Hepatocyte (in vitro differentiated cells): ENCODE data around the gene PDGFA. TPM values are rescaled to one million over a fixed set of nuclear protein-coding genes. Genes with fewer than 3 reads are reported as not detected.

Source experiments
- DNase-seq: peaks from one replicate; pipeline ENCODE4 v3.0.0-alpha.2; 2016; ENCODE audit warnings: low spot score
- H2AFZ ChIP-seq: fragments of 200-600 bp; sonication (generic); 2 replicates; pipeline ENCODE4 v1.6.0; 2016; ENCODE audit warnings: antibody characterized with exemption, mild to moderate bottlenecking
- H3K27ac ChIP-seq: fragments of 200-600 bp; sonication (generic); 2 replicates; pipeline ENCODE4 v1.5.1; 2016; ENCODE audit warnings: mild to moderate bottlenecking
- H3K27me3 ChIP-seq: fragments of 200-600 bp; sonication (generic); 2 replicates; pipeline ENCODE4 v1.6.1; 2016
- H3K36me3 ChIP-seq: fragments of 200-600 bp; sonication (generic); replicated peaks from 2 replicates; pipeline ENCODE4 v1.5.1; 2016; ENCODE audit warnings: low read depth; ENCODE audit not compliant: insufficient read depth
- H3K4me1 ChIP-seq: fragments of 200-600 bp; sonication (generic); 2 replicates; pipeline ENCODE4 v1.5.1; 2016; ENCODE audit warnings: mild to moderate bottlenecking, moderate library complexity; ENCODE audit not compliant: insufficient read depth
- H3K4me2 ChIP-seq: fragments of 200-600 bp; sonication (generic); 2 replicates; pipeline ENCODE4 v1.6.0; 2016
- H3K4me3 ChIP-seq: fragments of 200-600 bp; sonication (generic); 2 replicates; pipeline ENCODE4 v1.5.1; 2016; ENCODE audit warnings: mild to moderate bottlenecking
- H3K79me2 ChIP-seq: fragments of 200-600 bp; sonication (generic); 2 replicates; pipeline ENCODE4 v1.6.0; 2017; ENCODE audit warnings: mild to moderate bottlenecking
- H3K9me2 ChIP-seq: fragments of 200-600 bp; sonication (generic); replicated peaks from 2 replicates; pipeline ENCODE4 v1.6.0; 2017; ENCODE audit warnings: mild to moderate bottlenecking; ENCODE audit not compliant: insufficient read depth
- H3K9me3 ChIP-seq: fragments of 200-600 bp; sonication (generic); 2 replicates; pipeline ENCODE4 v1.5.1; 2016; ENCODE audit warnings: low read depth, mild to moderate bottlenecking
- H4K20me1 ChIP-seq: fragments of 200-600 bp; sonication (generic); 2 replicates; pipeline ENCODE4 v1.6.0; 2016; ENCODE audit warnings: mild to moderate bottlenecking; ENCODE audit not compliant: insufficient read depth, poor library complexity, severe bottlenecking
- EZH2 ChIP-seq: fragments of 200-600 bp; sonication (generic); IDR thresholded peaks from 2 replicates; pipeline ENCODE4 v1.6.1; 2016; ENCODE audit warnings: antibody characterized with exemption, mild to moderate bottlenecking, borderline replicate concordance
- EZH2phosphoT487 ChIP-seq: fragments of 200-600 bp; sonication (generic); IDR thresholded peaks from one replicate; pipeline ENCODE4 v1.6.1; 2018; ENCODE audit warnings: antibody characterized with exemption, mild to moderate bottlenecking, low read depth, moderate library complexity; ENCODE audit not compliant: unreplicated experiment, severe bottlenecking
- WGBS: methylation state at CpG from one replicate; pipeline ENCODE4 v1.1.6; 2016; ENCODE audit warnings: low lambda C conversion rate; ENCODE audit errors: missing lambda C conversion rate; 5-methylcytosine and 5-hydroxymethylcytosine counted together
- polyA plus RNA-seq: library from polyadenylated mRNA; unstranded; fragments of >200 nt; fragmentation: Nextera tagmentation; extraction: Ambion mirVana; gene quantifications from 2 replicates; pipeline ENCODE4 v1.2.1, GENCODE V29; 2016
- total RNA-seq: library from RNA; depleted of rRNA; stranded (reverse); fragments of >200 nt; gene quantifications from 2 replicates; pipeline ENCODE4 v1.2.3, GENCODE V29; 2014
- TF ChIP-seq, protein P1 (sequence below): fragments of 200-600 bp; sonication (generic); IDR thresholded peaks from 2 replicates; pipeline ENCODE4 v1.5.1; 2016; ENCODE audit warnings: antibody characterized with exemption, mild to moderate bottlenecking; ENCODE audit not compliant: poor library complexity

The PDGFA gene
- total and polyA plus RNA-seq, 2 experiments from 2014 or later, result 30.7 to 63.1 TPM

DNA sequence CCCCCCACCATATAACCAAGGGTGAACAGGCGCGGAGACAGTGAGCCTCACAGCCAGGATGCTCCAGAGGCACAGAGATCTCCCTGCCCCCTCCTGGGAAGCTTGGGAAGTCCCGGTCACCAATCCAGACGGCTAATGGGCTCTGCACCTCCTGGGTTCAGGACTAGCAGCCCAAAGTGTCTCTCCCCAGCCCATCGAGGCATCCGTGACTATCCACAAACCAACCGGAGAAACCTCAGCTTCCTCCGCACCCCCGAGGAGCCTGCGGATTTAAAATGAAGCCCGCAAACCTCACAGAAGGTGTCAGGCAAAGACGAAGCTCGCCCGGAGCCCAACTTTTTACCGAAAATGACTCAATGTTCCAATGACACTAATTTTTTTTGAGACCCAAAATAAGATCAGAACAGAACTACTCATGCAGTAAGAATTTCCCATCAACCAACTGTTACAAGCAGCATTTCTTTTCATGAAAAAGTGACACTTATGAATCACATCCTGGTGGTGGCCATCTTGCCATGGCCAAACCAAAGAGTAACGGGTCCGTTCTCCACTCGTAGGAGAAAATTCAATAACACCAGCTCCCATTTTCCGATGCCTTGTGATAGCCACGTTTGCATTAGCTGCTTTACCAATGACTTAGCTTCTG, 6.0 kb downstream of the PDGFA start:
- Histone ChIP-seq H2AFZ (no peak overlapping the region), H3K27me3 (no peaks in the 10 kb centered on the region), H3K4me2 (no peak overlapping the region), H3K9me3 (no peaks in the 10 kb centered on the region), H3K36me3 (no peaks in the 10 kb centered on the region), H3K9me2 (no peaks in the 10 kb centered on the region), H3K4me1 (peaks cover 17% of the 10 kb centered on the region), H3K79me2 (peaks cover 58% of the 10 kb centered on the region), H3K27ac (no peak overlapping the region), H3K4me3 (no peak overlapping the region), H4K20me1 (peaks cover 47% of the 10 kb centered on the region)
- WGBS, result 89% methylated on average over 20 of the region's 20 CpGs
- no peak for DNase-seq
- TF ChIP-seq EZH2, result no peak
- TF ChIP-seq, protein P1, sequence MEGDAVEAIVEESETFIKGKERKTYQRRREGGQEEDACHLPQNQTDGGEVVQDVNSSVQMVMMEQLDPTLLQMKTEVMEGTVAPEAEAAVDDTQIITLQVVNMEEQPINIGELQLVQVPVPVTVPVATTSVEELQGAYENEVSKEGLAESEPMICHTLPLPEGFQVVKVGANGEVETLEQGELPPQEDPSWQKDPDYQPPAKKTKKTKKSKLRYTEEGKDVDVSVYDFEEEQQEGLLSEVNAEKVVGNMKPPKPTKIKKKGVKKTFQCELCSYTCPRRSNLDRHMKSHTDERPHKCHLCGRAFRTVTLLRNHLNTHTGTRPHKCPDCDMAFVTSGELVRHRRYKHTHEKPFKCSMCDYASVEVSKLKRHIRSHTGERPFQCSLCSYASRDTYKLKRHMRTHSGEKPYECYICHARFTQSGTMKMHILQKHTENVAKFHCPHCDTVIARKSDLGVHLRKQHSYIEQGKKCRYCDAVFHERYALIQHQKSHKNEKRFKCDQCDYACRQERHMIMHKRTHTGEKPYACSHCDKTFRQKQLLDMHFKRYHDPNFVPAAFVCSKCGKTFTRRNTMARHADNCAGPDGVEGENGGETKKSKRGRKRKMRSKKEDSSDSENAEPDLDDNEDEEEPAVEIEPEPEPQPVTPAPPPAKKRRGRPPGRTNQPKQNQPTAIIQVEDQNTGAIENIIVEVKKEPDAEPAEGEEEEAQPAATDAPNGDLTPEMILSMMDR, result no peak
- TF ChIP-seq EZH2phosphoT487, result no peak

DNA sequence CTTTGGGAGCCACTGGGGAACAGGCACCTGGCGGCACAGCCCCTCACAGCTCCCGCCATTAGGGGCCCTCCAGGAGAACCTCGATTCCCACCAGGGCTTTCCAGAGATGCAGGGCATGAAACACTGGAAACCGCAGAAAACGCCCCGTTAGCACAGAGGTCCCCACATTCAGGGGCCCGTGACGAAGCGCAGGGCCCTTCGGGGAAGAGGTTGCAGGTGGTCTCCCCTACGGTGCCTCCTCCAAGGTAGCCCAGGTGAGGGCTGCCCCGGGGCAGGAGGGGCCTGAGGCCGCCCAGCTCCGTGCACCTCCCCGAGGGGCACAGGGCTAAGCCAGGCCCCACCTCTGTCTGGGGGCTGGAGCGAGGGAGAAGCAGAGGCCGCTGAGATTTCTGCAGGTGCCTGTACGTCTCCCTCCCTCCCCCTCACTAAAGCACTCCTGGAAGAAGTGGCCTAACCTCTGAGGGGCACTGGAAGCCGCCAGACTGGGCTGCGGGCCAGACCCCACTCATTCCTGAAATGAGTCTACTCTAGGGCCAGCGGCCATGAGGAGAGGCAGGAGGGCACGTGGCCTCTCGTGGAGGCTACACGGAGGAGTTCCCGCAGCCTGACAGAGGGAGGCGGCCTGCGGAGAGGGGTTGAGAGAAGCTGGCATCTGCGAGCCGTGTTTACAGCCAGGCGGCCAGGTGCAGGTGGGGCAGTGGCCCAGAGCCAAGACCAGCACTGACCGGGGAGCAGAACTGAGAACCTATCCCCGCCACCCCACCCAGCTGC, 6.9 kb downstream of the PDGFA start:
- Histone ChIP-seq H3K4me2 (no peak overlapping the region), H3K79me2 (peaks cover 50% of the 10 kb centered on the region), H3K27me3 (no peaks in the 10 kb centered on the region), H3K4me3 (no peak overlapping the region), H3K27ac (no peak overlapping the region), H4K20me1 (peaks cover 44% of the 10 kb centered on the region), H3K9me3 (no peaks in the 10 kb centered on the region), H2AFZ (no peak overlapping the region), H3K4me1 (peaks cover 21% of the 10 kb centered on the region), H3K9me2 (no peaks in the 10 kb centered on the region), H3K36me3 (no peaks in the 10 kb centered on the region)
- TF ChIP-seq, protein P1, result no peak
- TF ChIP-seq EZH2, result no peak
- no peak for TF ChIP-seq EZH2phosphoT487
- 84% methylated on average over 32 of the region's 32 CpGs for WGBS
- no peak for DNase-seq

DNA sequence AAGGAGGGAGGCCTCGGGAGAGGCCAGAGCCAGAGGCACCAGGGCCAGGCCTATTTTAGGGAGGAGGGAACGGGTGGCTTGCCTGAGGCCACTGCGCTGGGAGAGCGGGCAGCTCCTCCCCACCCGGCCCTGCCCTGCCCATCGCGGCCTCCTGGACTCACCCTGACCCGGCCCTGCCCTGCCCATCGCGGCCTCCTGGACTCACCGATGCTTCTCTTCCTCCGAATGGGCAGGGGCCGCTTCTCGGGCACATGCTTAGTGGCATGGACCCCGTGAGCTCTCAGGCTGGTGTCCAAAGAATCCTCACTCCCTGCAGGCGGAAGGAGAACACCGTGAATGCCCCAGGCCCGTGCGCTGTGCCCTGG, 7.5 kb downstream of the PDGFA start:
- H4K20me1 ChIP-seq, result peaks cover 44% of the 10 kb centered on the region

More for the DNA sequence above, 7.5 kb downstream of the PDGFA start:
- DNase-seq, result no peak
- Histone ChIP-seq H3K27me3 (no peaks in the 10 kb centered on the region), H3K4me2 (no peak overlapping the region), H3K79me2 (peaks cover 47% of the 10 kb centered on the region), H2AFZ (no peak overlapping the region), H3K27ac (no peak overlapping the region), H3K36me3 (no peaks in the 10 kb centered on the region), H3K9me3 (no peaks in the 10 kb centered on the region), H3K4me1 (peaks cover 21% of the 10 kb centered on the region), H3K9me2 (no peaks in the 10 kb centered on the region), H3K4me3 (no peak overlapping the region)
- WGBS, result 89% methylated on average over 15 of the region's 19 CpGs
- TF ChIP-seq, protein P1, result no peak
- no peak for TF ChIP-seq EZH2
- TF ChIP-seq EZH2phosphoT487, result no peak
